Gastroesophageal sphincter (tissue), 3 donors: ENCODE measurements around the gene IFT122.

Experiments used
- EP300 ChIP-seq: sonication (generic); formaldehyde crosslinking; IDR thresholded peaks from one replicate; pipeline ENCODE4 v1.6.1; 2017; ENCODE audit warnings: antibody characterized with exemption, mild to moderate bottlenecking
- POLR2A ChIP-seq, 2 donors: fragments of 450-650 bp; IDR thresholded peaks; one replicate each; pipeline ENCODE4 v1.6.1; 2017; ENCODE audit warnings: antibody characterized with exemption in 2 of 2, mild to moderate bottlenecking in 2 of 2, moderate library complexity in 1 of 2
- TF ChIP-seq, protein P1 (sequence below), 4 experiments: fragments of 200-600 bp in 2 of 4; fragments of 450-650 bp in 2 of 4; sonication (generic) in 1 of 4; IDR thresholded peaks; one replicate each; pipeline ENCODE4 v1.5.1; 2017 to 2019; ENCODE audit warnings: antibody characterized with exemption in 4 of 4, mild to moderate bottlenecking in 2 of 4, moderate library complexity in 2 of 4

DNA sequence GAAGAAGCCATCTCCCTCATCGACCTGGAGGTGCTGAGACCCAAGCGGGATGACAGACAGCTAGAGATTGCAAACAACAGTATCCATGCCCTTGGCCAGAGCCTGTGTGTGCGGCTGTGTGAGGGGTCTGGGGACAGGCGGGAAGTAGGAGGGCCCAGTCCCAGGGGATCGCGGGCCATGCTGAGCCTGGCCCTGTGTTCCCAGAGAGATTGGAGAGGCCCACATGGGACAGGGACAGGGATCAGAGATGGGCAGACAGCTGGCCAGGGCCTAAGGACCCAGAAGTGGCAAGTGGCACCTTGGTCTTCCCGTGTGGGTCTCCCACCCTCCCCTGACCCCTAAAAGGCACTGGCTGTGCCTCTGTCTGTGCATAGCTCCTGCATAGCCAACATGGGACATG is 77.5 kb downstream of the IFT122 start:
- TF ChIP-seq, protein P1, sequence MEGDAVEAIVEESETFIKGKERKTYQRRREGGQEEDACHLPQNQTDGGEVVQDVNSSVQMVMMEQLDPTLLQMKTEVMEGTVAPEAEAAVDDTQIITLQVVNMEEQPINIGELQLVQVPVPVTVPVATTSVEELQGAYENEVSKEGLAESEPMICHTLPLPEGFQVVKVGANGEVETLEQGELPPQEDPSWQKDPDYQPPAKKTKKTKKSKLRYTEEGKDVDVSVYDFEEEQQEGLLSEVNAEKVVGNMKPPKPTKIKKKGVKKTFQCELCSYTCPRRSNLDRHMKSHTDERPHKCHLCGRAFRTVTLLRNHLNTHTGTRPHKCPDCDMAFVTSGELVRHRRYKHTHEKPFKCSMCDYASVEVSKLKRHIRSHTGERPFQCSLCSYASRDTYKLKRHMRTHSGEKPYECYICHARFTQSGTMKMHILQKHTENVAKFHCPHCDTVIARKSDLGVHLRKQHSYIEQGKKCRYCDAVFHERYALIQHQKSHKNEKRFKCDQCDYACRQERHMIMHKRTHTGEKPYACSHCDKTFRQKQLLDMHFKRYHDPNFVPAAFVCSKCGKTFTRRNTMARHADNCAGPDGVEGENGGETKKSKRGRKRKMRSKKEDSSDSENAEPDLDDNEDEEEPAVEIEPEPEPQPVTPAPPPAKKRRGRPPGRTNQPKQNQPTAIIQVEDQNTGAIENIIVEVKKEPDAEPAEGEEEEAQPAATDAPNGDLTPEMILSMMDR (IDR thresholded peaks at IDR 0.05), result no peak
- TF ChIP-seq POLR2A (IDR thresholded peaks at IDR 0.05) (no peak), EP300 (no peak)
